ENCODE measurements around the gene IL31RA.

The IL31RA gene

DNA sequence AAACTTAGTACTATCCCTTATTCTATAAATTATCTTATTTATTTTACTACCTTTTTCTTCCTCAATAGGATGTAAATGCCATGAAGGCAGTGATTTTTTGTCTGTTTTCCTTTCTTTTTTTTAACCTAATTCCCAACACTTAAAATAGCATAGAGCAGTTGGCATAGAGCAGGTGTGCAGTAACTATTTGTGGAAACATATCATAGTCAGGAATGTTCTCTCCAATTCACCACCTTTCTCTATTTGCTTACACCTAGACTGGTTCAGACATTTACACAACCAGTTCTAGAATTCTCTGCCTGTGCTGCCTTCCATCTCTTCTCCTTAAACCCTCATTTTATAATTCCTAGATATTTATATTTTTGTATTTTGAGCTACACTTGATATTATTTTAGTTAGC, 49.6 kb downstream of the IL31RA start:
- DNase-seq (ENCODE audit: low read depth in 2 of 2): no peak

- DNase-seq (ENCODE audit: low read depth in 2 of 2): no peak
Observed at GRCh38 chr5:55902696-55903095, 51.5 kb downstream of the IL31RA start.

GRCh38 chr5:55903121-55903701, 52.1 kb downstream of the IL31RA start:
- peak; percentile 21 to 46 for DNase-seq (ENCODE audit: low read depth in 2 of 2)

DNA sequence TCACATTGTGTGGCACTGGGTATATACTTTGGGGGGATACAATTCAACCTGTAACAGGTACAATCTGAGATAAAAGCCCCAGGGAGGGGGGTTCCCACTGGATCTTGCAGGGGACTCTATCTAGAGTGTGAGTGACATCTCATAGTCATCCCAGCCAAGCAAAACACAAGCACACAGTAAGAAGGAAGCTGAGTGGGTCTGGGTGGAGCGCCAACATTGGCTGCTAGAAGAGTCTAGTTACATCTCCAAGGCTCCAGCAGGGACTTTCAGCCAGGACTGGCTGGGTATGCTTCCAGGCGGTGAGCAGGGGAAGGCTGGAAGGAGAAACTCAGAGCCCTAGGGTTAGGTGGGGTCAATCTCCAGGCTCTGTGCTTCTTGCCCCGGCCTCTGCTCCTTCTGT, 53.0 kb downstream of the IL31RA start:
- DNase-seq (ENCODE audit: low read depth in 2 of 2): no peak

DNA sequence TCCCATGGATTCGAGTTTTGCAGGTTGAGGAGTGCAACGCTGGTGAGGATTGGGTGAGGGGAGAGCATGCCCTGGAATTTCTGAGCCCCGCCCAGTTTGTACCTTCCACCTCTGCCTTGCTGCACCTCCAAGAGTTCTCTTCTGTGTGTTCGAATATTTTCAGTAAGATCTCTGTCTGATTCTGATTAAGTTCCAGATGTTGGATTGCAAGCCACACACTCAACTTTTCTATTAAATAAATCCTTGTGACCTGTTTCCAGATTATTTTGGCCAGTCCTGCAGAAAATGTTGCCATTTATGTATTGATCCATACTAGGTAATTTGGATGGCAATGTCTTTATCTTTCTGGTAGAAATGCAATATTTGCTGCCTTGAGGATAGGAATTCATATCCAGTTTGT, 54.1 kb downstream of the IL31RA start:
- no peak for DNase-seq (ENCODE audit: low read depth in 2 of 2)

DNA sequence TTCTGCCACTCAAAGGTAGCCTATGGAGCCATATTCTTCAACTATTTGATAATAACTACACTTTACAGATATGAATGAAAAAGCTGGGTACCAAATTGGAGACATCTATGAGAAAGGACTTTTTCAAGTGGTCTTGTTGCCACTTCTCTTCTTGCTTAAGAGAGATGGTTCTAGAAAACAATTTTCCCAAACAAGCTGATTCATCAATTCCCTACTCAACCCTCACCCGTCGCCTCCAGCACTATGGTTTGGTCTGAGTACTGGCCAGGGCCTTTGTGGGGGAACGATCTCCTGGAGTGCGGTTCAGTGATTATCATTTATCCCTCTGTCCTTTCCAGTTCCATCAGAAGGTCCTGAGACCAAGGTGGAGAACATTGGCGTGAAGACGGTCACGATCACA, 56.8 kb downstream of the IL31RA start:
- DNase-seq (ENCODE audit: low read depth in 2 of 2): no peak

DNA sequence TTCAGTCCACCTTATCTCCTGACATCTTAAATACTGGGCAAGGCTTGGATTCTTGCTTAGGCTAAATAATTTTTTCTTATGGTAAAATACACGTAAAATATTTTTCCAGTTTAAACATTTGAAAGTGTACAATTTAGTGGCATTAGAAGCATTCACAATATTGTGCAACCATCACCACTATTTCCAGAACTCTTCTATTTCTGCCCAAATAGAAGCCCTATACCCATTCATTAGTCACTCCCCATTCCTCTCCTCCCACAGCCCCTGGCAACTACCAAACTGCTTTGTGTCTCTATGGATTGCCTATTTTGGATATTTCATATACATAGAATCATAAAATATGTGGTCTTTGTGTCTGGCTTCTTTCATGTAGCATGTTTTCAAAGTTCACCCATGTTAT, 57.6 kb downstream of the IL31RA start:
- DNase-seq (ENCODE audit: low read depth in 2 of 2): no peak

DNA sequence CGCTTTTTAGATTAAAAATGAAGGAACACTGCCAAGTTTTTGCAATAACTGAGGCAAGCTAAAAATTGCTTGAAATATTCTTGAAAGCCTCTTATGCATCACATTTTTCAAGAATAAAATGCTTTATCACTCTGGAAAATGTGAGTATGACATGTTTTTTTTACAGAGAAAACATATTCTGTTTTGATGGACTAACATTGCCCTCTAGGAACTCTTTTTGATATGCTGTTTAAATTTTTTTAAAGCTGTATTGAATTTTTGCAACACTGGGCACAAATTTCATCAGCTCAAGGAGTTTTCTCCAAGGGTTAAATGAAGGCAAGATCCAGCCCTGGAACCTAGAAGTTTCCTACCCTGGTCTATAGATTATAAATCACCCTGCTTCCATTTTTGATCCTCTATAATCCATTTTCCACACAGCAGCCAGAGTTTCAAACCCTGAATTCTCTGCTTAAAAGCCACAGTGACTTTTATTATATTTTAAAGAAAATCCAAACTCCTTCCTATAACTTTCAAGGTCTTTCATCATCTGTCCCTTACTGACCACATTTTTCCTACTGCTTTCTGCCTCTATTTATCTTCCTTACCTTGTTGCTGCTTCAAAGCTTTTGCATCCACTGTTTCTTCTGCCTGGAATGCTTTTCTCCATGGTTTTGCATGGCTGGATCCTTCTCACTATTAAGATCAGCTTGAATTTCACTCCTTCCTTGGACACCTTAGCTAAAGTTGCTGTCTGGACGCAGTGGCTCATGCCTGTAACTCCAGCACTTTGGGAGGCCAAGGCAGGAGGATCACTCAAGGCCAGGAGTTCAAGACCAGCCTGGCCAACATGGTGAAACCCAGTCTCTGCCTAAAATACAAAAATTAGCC, 60.9 kb downstream of the IL31RA start:
- no peak for DNase-seq (ENCODE audit: low read depth in 2 of 2)

GRCh38 chr5:55913466-55914413, 62.6 kb downstream of the IL31RA start:
- DNase-seq (ENCODE audit: low read depth in 2 of 2): no peak

DNA sequence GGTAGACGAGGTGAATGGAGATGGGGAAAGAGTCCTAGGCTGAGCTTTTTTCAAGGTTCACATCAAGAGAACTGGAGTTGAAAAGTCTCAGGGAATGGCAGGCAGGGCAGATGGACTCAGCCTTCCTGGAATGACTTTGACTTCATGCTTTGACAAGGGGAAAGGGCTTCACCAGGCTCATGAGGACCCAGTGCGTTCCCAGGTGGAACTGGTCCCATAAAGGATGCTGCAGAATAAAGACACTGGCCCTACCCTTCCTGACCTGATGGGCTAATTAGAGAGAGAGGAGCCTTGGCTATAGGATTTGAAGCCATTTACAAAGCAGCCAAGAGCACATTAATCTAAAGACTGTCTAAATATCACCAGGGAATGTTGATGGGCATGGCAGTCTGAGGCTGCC, 63.8 kb downstream of the IL31RA start:
- no peak for DNase-seq (ENCODE audit: low read depth in 2 of 2)

DNA sequence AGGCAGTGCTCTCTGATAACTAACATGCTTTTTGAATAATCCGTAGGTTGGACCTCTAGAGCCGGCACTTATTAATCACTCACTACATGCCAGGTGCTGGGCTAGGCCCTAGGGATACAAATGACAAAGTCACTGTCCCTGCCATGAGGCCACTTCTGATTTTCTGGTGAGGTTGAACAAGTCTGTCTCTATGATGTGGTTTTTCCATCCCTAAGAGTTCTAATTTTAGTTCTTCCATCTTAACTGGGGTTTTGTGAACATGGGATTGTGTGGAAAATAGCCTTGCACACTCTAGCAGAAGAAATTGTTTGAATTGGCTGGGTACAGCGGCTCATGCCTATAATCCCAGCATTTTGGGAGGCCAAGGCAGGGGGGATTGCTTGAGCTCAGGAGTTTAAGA, 64.6 kb downstream of the IL31RA start:
- no peak for DNase-seq (ENCODE audit: low read depth in 2 of 2)

GRCh38 chr5:55916986-55917385, 65.8 kb downstream of the IL31RA start:
- DNase-seq (ENCODE audit: low read depth in 2 of 2): no peak

DNA sequence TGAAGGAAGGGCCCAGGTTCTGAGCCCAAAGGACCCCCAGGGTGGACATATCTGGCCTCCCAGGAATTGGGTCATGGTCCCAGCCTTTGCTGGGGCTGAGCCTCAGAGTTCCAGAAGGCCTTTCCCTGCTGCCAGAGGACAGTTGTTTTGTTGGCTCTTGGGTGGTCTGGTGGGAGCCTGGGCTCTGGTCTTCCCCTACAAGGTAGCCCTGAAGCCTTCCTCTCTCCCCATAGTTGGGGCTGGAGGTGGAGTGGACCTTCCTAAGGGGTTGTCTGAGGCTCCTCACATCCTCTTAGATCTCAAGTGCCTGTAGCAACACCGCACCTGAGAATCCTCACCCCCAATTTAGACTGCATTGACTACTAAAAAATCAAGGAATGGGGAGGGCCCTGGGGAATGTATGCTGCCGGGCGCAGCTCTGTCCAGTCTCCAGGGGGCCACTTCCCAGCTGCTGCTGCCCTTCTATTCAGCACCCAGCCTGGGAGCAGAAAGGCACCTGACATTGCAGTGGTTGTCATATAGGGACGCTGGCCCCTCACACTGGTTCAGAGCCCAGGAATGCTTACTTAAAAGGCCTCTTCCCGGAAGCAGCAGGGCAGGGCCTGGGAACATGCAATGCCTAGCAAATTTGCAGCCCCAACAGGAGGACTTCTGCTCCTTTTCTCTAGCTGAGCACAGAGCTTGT, 66.4 kb downstream of the IL31RA start:
- DNase-seq (ENCODE audit: low read depth in 2 of 2): no peak

DNA sequence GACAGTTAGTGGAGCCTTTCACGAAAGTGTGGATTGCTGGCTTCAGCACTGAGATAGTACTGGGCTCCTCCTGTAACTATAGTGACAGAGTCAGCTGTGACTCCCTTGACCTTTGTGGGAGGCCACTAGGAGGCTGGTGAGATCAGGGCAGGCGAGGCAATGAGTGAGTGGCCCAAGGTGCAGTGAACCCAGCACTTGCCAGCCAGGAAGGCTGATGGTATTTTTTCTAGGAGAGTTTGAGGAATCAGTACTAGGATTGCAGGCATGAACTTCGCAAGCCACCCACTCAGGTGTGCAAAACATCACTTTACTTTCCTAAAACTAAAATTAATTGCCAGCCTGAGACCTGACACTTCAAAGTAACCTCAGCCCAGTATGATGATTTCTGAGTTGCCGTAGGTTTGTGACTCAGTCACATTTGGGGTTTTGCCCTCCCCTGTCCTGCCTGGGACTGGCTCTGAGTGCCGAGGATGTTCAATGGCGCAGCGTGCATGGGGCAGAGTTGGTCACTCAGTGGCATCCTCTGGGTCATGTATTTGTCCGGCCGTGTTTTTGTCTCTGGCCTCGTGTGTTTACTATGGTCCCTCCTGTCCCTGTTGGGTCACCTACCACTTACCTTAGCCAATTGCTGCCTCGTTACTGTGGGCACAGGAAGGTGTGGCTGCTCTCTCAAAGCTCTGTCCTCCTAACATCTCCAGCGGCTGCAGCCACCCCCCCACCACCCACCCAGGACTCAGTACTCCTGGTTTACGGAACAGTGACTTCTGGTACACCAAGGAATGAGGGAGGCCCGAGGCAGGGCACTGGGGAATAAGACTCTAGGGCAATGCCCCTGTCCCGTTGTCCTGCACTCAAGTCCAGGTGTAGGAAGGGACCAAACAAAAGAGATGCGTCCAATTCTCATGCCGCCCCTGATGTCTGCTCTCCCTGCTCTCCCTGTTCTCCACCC, 67.2 kb downstream of the IL31RA start:
- no peak for DNase-seq (ENCODE audit: low read depth in 2 of 2)

DNA sequence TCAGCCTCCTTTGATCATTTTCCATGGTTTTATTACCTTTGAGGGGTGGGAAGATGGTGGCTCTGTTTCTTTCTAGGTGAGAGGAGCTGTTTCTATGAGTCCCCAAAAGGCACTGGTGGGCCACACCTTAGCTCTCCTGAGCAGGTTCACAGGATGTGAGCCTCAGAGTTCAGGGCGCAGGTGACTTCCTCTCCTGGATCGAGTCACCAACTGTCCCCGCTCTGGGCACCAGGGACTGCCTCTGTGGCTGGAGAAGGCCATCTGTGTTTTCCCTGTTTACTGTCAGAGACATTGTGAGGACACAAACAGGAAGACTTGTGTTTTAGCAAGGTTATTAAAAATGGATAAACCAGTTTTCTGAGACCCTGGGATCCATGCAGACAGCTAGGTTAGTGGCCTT, 68.5 kb downstream of the IL31RA start:
- no peak for DNase-seq (ENCODE audit: low read depth in 2 of 2)

- DNase-seq (ENCODE audit: low read depth in 2 of 2): no peak
Observed at GRCh38 chr5:55920784-55921183, 69.6 kb downstream of the IL31RA start.

GRCh38 chr5:55921617-55922016, 70.5 kb downstream of the IL31RA start:
- DNase-seq (ENCODE audit: low read depth in 2 of 2): no peak

GRCh38 chr5:55923177-55923771, 72.1 kb downstream of the IL31RA start:
- DNase-seq (ENCODE audit: low read depth in 2 of 2): no peak

GRCh38 chr5:55923865-55924500, 72.8 kb downstream of the IL31RA start:
- DNase-seq (ENCODE audit: low read depth in 2 of 2): no peak

DNA sequence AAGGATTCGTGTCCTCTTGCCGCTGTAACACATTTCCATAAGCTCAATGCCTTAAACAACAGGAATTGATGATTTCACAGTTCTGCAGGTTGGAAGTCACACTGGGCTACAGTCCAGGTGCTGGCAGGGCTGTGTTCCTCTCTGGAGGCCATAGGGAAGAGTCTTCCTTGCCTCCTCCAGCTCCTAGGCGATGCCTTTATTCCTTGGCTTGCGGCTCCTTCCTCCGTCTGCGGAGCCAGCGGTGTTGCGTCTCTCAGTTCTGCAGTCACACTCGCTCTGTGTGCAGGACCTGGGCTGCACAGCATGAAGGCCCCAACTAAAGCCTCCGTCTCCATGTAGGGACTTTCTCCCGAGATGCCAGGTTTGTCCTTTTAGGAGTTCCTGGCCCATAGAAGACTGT, 73.6 kb downstream of the IL31RA start:
- no peak for DNase-seq (ENCODE audit: low read depth in 2 of 2)
